HepG2 (cell line): ENCODE measurements around the gene ETF1. TPM values are rescaled to one million over a fixed set of nuclear protein-coding genes. Genes with fewer than 3 reads are reported as not detected.

Experiments used
- BCL6 ChIP-seq: IDR thresholded peaks from 2 replicates; pipeline ENCODE4 v1.6.1; 2016; ENCODE audit warnings: missing genetic modification reagents, missing compliant biosample characterization
- ELF1 ChIP-seq: sonication (generic); formaldehyde crosslinking; IDR thresholded peaks from 2 replicates; pipeline ENCODE4 v1.4.0; 2020; ENCODE audit warnings: missing genetic modification reagents
- GATAD2A ChIP-seq: IDR thresholded peaks from 2 replicates; pipeline ENCODE4 v1.6.1; 2016
- HIVEP1 ChIP-seq: sonication (generic); formaldehyde crosslinking; IDR thresholded peaks from 2 replicates; pipeline ENCODE4 v1.4.0; 2020; ENCODE audit warnings: mild to moderate bottlenecking, missing genetic modification reagents
- MATR3 ChIP-seq: sonication (generic); formaldehyde crosslinking; IDR thresholded peaks from 2 replicates; pipeline ENCODE4 v1.4.0; 2020; ENCODE audit warnings: missing genetic modification reagents
- MBD4 ChIP-seq: IDR thresholded peaks from 2 replicates; pipeline ENCODE4 v1.6.1; 2012; ENCODE audit warnings: low read length, inconsistent platforms, borderline replicate concordance
- MED1 ChIP-seq: sonication (generic); formaldehyde crosslinking; IDR thresholded peaks from 2 replicates; pipeline ENCODE4 v1.4.0; 2020; ENCODE audit warnings: missing genetic modification reagents
- MXI1 ChIP-seq: IDR thresholded peaks from 3 replicates; pipeline ENCODE4 v1.6.1; 2012; ENCODE audit warnings: low read depth, low read length, inconsistent platforms, borderline replicate concordance
- NR2F2 ChIP-seq: IDR thresholded peaks from 2 replicates; pipeline ENCODE4 v1.6.1; 2012; ENCODE audit warnings: low read depth, inconsistent platforms, borderline replicate concordance
- PCBP1 ChIP-seq: fragments of 200-400 bp; formaldehyde crosslinking; IDR thresholded peaks from 2 replicates; pipeline ENCODE4 v1.6.1; 2017; ENCODE audit warnings: mild to moderate bottlenecking, low read depth, low read length, borderline replicate concordance
- RARA ChIP-seq: IDR thresholded peaks from 2 replicates; pipeline ENCODE4 v1.6.1; 2016; ENCODE audit warnings: missing genetic modification reagents, missing compliant biosample characterization
- SIX4 ChIP-seq: sonication (generic); formaldehyde crosslinking; IDR thresholded peaks from 2 replicates; pipeline ENCODE4 v1.4.0; 2020; ENCODE audit warnings: missing genetic modification reagents
- SNAI1 ChIP-seq: sonication (generic); formaldehyde crosslinking; IDR thresholded peaks from 2 replicates; pipeline ENCODE4 v1.5.0; 2020; ENCODE audit warnings: mild to moderate bottlenecking, missing genetic modification reagents, borderline replicate concordance
- SOX13 ChIP-seq, 3 experiments: fragments of 450-650 bp in 1 of 3; sonication (generic) in 1 of 3; formaldehyde crosslinking in 1 of 3; IDR thresholded peaks in 2 of 3; conservative IDR thresholded peaks in 1 of 3; 2 replicates each; pipeline versions ENCODE4 v1.5.0 to v1.6.1; 2016 to 2020; ENCODE audit warnings: antibody characterized with exemption in 1 of 3, mild to moderate bottlenecking in 1 of 3, missing compliant biosample characterization in 1 of 3, missing genetic modification reagents in 1 of 3, moderate library complexity in 1 of 3
- SSRP1 ChIP-seq: IDR thresholded peaks from 2 replicates; pipeline ENCODE4 v1.6.1; 2016; ENCODE audit warnings: control low read depth
- THAP11 ChIP-seq: IDR thresholded peaks from 2 replicates; pipeline ENCODE4 v1.6.1; 2016; ENCODE audit warnings: missing biosample characterization, missing genetic modification reagents
- ZBTB21 ChIP-seq: sonication (generic); formaldehyde crosslinking; IDR thresholded peaks from 2 replicates; pipeline ENCODE4 v1.4.0; 2020; ENCODE audit warnings: missing genetic modification reagents
- polyA plus RNA-seq, 8 experiments: library from polyadenylated mRNA; depleted of rRNA in 3 of 8; stranded (reverse) in 7 of 8; unstranded in 1 of 8; fragments of >200 nt; fragmentation: Illumina TruSeq in 4 of 8; extraction: Trizol in 4 of 8; gene quantifications; 2 replicates each; pipeline versions ENCODE4 v1.2.1 to v1.2.3, GENCODE V29; 2011 to 2016; ENCODE audit warnings: low read depth in 4 of 8, missing spikeins in 1 of 8, mixed read lengths in 1 of 8; ENCODE audit not compliant: insufficient read depth in 1 of 8
- total RNA-seq, 5 experiments: library from RNA; depleted of rRNA; stranded (reverse); fragments of >200 nt; fragmentation: Illumina TruSeq; extraction: Trizol; gene quantifications; 2 replicates each; pipeline ENCODE4 v1.2.3, GENCODE V29; 2016; ENCODE audit warnings: low read depth in 1 of 5
- TF ChIP-seq, protein P1 (sequence below): sonication (generic); formaldehyde crosslinking; IDR thresholded peaks from 2 replicates; pipeline ENCODE4 v1.8.0; 2022; ENCODE audit warnings: mild to moderate bottlenecking, missing genetic modification reagents, borderline replicate concordance
- TF ChIP-seq, protein P2 (sequence below): sonication (generic); formaldehyde crosslinking; IDR thresholded peaks from 2 replicates; pipeline ENCODE4 v1.5.0; 2020; ENCODE audit warnings: mild to moderate bottlenecking, missing genetic modification reagents
- TF ChIP-seq, protein P3 (sequence below): sonication (generic); formaldehyde crosslinking; IDR thresholded peaks from 2 replicates; pipeline ENCODE4 v1.4.0; 2020; ENCODE audit warnings: mild to moderate bottlenecking, low read depth, missing genetic modification reagents

The ETF1 gene
- total and polyA plus RNA-seq, 2 of the 13 experiments (the other 11 are each of a cell fraction or from before 2014, with no cell fraction given) = 52.1 to 184 TPM

DNA sequence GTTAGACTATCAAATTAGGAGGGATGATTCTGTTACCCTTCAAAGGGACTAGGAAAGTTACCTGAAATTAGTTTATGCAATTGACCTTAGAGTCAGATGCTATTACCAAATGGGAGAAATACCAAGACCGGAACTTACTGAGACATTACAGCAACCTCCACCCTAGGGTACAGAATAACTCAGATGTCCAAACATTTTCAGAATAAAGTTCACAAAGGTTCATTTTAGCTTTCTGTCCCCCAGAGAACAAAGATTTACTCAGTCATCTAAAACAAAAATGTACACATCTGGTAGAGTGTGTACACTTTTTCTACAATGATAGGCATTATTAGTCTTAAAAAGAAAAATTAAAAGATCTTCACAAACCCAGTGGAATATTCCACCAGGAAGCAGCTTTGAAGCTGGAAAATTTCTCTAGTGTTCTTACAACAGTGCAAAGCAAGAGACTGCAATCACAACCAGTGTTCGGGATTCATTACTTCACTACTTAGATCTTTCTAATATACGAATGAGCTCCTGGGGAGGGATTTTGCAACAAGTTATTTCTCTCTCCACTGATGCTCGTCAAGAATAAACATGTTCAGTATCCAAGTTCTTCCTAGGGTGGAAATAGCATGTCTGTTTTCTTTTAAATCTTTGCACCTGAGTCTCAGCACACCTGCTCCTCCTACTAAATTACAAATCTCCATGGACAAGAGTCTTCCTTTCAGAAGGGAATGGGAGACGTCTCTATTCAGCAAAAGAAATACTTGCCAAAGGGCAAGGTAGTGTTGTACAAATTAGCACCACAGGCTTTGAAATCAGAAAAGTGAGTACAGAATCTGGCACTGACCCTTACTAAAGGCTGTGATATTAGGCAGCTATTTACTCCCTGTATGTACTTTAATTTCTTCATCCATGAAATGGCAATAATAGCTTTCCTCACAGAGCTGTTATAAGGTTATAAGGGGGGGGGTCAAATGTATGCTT, 8.8 kb downstream of the ETF1 start (continued):
- TF ChIP-seq SSRP1 (CRISPR knock-in tag) (0 out of 2 replicates have a peak, but pooled peaks have one; percentile 49), ZBTB21 (no peak), MBD4 (no peak), ELF1 (CRISPR knock-in tag) (0 out of 2 replicates have a peak, but pooled peaks have one; percentile 14), SIX4 (CRISPR knock-in tag) (peak; percentile 36; the same call in 1 of the 2 replicates), BCL6 (peak; percentile 91), MATR3 (CRISPR knock-in tag) (no peak), MXI1 (no peak), PCBP1 (no peak), THAP11 (peak; percentile 22; the same call in 1 of the 2 replicates), MED1 (CRISPR knock-in tag) (peak; percentile 57; the same call in 1 of the 2 replicates), SNAI1 (CRISPR knock-in tag) (no peak), NR2F2 (peak; percentile 50), HIVEP1 (CRISPR knock-in tag) (no peak), SOX13 (IDR thresholded peaks at IDR 0.05) (no peak), SOX13 (CRISPR knock-in tag; conservative IDR thresholded peaks at IDR 0.05 in 1 of 2, IDR thresholded peaks at IDR 0.05 in 1 of 2) (peak in 1 of 2 experiments; percentile 78; a peak in 1 of 4 replicates), RARA (peak; percentile 97), GATAD2A (CRISPR knock-in tag) (peak; percentile 48; the same call in 1 of the 2 replicates)
- TF ChIP-seq, protein P1, sequence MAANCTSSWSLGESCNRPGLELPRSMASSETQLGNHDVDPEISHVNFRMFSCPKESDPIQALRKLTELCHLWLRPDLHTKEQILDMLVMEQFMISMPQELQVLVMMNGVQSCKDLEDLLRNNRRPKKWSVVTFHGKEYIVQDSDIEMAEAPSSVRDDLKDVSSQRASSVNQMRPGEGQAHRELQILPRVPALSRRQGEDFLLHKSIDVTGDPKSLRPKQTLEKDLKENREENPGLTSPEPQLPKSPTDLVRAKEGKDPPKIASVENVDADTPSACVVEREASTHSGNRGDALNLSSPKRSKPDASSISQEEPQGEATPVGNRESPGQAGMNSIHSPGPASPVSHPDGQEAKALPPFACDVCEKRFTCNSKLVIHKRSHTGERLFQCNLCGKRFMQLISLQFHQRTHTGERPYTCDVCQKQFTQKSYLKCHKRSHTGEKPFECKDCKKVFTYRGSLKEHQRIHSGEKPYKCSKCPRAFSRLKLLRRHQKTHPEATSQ = no peak
- TF ChIP-seq, protein P2, sequence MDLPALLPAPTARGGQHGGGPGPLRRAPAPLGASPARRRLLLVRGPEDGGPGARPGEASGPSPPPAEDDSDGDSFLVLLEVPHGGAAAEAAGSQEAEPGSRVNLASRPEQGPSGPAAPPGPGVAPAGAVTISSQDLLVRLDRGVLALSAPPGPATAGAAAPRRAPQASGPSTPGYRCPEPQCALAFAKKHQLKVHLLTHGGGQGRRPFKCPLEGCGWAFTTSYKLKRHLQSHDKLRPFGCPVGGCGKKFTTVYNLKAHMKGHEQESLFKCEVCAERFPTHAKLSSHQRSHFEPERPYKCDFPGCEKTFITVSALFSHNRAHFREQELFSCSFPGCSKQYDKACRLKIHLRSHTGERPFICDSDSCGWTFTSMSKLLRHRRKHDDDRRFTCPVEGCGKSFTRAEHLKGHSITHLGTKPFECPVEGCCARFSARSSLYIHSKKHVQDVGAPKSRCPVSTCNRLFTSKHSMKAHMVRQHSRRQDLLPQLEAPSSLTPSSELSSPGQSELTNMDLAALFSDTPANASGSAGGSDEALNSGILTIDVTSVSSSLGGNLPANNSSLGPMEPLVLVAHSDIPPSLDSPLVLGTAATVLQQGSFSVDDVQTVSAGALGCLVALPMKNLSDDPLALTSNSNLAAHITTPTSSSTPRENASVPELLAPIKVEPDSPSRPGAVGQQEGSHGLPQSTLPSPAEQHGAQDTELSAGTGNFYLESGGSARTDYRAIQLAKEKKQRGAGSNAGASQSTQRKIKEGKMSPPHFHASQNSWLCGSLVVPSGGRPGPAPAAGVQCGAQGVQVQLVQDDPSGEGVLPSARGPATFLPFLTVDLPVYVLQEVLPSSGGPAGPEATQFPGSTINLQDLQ (CRISPR knock-in tag) = no peak
- TF ChIP-seq, protein P3, sequence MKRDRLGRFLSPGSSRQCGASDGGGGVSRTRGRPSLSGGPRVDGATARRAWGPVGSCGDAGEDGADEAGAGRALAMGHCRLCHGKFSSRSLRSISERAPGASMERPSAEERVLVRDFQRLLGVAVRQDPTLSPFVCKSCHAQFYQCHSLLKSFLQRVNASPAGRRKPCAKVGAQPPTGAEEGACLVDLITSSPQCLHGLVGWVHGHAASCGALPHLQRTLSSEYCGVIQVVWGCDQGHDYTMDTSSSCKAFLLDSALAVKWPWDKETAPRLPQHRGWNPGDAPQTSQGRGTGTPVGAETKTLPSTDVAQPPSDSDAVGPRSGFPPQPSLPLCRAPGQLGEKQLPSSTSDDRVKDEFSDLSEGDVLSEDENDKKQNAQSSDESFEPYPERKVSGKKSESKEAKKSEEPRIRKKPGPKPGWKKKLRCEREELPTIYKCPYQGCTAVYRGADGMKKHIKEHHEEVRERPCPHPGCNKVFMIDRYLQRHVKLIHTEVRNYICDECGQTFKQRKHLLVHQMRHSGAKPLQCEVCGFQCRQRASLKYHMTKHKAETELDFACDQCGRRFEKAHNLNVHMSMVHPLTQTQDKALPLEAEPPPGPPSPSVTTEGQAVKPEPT (CRISPR knock-in tag) = no peak
